Peyer's patch (tissue), 4 donors: ENCODE measurements around the gene NSL1.

ENCODE experiments used
- CTCF ChIP-seq, 6 experiments: fragments of 450-650 bp in 4 of 6; fragments of 200-600 bp in 2 of 6; sonication (generic) in 1 of 6; IDR thresholded peaks; one replicate each; pipeline ENCODE4 v1.5.1; 2017 to 2019; ENCODE audit warnings: antibody characterized with exemption in 6 of 6, mild to moderate bottlenecking in 3 of 6, moderate library complexity in 1 of 6
- POLR2A ChIP-seq, 2 donors: fragments of 450-650 bp; IDR thresholded peaks; one replicate each; pipeline ENCODE4 v1.5.1; 2017; ENCODE audit warnings: antibody characterized with exemption in 2 of 2, mild to moderate bottlenecking in 2 of 2, moderate library complexity in 2 of 2

DNA sequence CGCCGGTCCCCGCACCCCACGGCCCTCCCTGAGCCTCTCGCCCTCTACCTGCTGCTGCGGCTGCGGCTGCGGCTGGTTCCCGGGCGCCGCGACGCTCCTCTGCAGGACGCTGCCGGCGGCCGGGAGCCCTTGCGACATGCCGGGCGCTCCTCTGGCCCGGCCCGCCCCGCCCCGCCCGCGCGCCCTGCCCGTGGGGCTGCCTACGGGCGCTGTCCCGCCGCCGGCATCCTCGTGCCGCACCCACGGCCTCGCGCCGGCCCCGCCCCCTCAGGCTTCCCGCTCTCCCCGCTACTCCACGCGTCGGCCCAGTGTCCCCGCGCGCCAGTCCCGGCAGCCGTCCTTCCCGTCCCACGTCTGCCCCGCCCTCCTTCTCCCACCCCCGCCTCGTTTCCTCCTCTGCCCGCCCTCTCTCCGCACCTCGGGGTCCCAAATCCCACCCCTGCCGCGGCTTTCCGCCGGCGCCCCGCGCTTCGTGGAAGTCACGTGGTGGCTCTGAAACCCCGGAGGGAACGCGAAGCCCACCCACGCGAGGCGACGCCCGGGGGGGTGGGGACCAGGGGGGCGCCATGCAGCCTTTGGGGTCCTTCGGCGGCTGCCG is 91.9 kb downstream of the NSL1 start, which contains the start of gene BATF3:
- TF ChIP-seq CTCF (IDR thresholded peaks at IDR 0.05) (no peak), POLR2A (IDR thresholded peaks at IDR 0.05) (no peak)
